ENCODE data around the gene IRX4.

- TF ChIP-seq CTCF (IDR thresholded peaks at IDR 0.05; ENCODE audit: low read length) (no peak), EZH2 (optimal IDR thresholded peaks at IDR 0.05; ENCODE audit: low read depth, low read length) (no peak), EZH2phosphoT487 (IDR thresholded peaks at IDR 0.05; ENCODE audit: low read length) (no peak)
Measured at GRCh38 chr5:1918488-1919208, 35.9 kb upstream of the IRX4 start.

Data from MM.1S (cell line).